Fibroblast of skin of left quadriceps (primary cell): ENCODE results near the gene SRY.
"Not testable (repeated sequence)": the region's sequence is repeated elsewhere in the genome, so short reads cannot be mapped to it uniquely, and the experiment has no call there.

Experiments
- DNase-seq, 2 experiments: peaks; one replicate each; pipeline ENCODE4 v3.0.0-alpha.2; 2013; ENCODE audit warnings: low read depth in 2 of 2

The SRY gene

DNA sequence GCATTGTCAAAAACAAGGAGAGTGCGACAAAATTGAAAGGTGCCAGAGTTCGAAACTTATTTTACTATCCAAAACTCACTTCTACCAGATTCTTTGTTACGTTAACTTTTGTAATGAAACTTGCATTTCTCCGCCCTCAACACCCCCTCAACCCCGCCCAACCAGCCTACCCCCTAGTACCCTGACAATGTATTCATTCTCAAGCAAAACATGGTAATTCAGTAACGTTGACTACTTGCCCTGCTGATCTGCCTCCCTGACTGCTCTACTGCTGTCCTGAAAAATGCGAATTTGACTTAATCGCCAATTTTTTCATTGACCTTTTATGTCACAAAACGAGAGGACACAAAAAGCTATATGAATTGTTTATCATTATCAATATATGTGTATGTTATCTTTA lies at the start of gene SRY:
TSS of gene SRY (minus strand) at position 83 of the 400 bp plus-strand sequence. CDS start at position 4, 79 bp downstream.
- no peak for DNase-seq

DNA sequence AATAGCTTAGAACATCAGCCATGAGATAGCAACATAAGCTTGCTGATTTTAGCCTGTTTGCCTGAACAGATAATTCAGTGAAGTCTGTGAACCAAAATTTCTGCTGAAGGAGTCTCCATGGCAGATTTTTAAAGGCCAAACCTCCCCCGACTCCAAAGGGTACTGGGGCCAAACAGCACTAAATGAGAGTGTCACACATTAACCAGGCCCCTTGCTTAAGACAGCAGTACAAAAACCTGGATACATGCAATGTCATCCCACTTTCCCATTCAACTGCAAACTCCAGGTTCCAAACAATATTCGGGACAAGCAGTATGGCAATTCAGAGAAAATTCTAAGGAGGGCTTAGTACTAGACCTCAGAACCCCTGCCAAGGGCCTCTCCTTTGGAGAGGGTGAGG lies 49.6 kb upstream of the SRY start:
- no peak for DNase-seq

DNA sequence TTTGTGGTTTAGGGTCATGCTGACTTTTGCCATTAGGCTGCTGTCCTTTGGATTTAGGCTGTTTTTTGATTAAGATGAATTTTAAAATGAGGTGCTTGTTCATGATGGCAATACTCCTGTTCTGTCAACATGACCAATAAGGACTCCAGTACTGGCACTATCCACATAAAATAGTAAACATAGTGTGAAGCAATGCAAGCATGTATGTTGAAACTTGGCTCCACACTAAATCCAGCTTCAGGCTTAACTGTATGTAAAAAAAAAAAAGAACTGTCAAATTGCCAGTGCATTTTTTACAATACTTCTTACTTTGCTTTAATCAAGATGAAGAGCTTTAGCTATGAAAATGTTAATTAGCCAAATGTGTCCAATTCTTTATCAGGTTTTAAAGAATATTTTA lies 47.7 kb upstream of the SRY start:
- DNase-seq, result no peak

DNA sequence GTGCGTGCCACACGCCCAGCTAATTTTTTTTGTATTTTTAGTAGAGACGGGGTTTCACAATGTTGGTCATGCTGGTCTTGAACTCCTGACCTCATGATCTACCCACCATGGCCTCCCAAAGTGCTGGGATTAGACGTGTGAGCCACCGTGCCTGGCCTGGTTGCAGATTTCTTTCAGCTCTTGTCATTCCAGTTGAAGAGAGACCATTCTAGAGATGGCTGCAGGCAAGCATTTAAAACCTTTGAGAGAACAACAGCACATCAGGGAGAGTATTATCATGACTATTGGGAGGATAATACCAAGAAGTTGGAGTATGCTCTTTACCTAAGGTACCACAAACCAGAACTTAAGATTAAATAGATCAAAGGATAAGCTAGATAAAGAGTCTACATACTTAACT lies 41.0 kb upstream of the SRY start:
- DNase-seq, result no peak

DNA sequence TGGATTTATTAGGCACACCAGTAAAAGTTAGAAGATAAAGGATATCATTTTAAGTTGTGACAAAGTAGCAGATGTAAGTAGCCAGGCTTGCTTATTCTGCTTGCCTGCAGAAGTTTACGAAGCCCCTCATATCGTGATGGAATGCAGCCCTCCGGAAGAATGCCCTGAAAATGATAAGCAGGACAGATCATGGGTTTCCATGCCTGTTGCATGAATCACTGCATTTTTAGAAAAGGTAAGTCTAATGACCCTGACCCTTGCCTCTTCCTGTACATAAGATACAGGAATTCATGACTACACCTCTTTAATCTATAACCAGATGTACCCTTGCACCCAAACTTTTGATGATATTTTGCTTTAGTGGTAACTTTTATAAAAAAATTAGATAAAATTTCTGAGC lies 37.0 kb upstream of the SRY start:
- no peak for DNase-seq

DNA sequence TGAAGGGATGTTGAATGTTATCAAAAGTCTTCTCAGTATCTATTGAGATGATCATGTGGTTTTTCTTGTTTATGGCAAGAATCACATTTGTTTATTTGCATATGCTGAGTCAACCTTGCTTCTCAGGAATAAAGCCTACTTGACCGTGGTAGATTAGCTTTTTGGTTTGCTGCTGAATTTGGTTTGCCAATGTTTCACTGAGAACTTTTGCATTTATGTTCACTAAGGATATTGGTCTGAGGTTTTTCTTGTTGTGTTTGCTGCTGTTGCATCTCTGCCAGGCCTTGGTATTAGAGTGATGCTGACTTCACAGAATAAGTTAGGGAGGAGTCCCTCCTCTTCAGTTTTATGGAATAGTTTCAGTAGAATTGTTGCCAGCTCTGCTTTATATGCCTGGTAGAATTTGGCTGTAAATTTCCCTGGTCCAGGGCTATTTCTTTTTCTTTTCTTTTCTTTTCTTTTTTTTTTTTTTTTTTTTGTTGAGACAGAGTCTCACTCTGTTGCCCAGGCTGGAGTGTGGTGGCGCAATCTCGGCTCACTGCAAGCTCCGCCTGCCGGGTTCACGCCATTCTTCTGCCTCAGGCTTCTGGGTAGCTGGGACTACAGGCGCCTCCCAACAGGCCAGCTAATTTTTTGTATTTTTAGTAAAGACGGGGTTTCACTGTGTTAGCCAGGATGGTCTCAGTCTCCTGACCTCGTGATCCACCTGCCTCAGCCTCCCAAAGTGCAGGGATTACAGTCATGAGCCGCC lies 29.8 kb upstream of the SRY start:
- DNase-seq, result not testable (repeated sequence)

DNA sequence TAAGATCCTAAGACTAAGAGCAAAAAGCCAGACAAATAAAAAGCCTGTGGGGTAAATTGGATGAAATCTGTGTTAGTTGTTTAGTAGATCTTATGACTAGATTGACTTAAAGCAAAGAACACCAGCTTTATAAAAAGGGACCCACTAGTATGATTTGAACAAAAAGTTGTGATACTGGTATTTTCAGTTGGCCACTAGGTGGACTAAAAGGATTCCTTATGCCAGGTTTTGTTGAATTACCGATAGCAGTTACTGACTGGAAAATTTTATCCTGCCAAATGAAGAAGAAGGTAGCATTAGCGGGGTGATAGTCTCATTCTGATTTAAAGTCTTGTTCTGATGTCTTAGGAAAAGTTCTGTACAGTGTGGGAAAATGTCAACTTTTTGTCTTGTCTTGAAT lies 12.8 kb upstream of the SRY start:
- no peak for DNase-seq

DNA sequence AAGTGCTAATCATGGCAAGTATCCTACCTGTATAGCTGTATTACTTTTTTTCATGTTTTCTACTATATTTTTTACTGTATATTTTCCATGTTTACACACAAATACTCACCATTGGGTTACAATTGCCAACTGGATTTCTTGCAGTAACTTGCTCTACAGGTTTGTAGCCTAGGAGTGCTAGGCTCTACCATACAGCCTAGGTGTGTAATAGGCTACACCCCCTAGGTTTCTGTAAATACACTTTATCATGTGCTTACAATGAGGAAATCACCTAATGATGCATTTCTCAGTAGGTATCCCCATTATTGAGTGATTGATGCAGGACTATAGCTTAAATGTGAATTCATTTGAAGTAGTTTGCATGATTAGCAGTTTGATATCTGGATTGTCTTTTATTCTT lies 10.5 kb upstream of the SRY start:
- no peak for DNase-seq

DNA sequence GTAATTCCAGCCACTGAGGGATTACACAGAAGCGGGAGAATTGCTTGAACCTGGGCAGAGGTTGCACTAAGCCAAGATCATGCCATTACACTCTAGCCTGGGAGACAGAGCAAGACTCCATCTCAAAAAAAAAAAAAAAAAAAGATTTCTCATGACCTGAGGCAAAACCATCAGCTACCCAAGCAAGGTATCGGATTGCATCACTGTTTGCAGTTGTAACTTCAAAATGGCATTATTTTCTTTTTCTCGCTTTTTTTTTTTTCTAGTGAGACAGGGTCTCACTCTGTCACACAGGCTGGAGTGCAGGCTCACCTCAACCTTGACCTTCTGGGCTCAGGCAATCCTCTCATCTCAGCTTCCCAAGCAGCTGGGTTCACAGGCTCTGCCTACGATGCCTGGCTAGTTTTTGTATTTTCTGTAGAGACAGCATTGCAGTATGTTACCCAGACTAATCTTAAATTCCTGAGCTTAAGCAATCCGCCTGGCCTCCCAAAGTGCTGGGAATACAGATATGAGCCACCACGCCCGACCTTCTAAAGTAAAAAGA lies 9.6 kb upstream of the SRY start:
- DNase-seq, result no peak

DNA sequence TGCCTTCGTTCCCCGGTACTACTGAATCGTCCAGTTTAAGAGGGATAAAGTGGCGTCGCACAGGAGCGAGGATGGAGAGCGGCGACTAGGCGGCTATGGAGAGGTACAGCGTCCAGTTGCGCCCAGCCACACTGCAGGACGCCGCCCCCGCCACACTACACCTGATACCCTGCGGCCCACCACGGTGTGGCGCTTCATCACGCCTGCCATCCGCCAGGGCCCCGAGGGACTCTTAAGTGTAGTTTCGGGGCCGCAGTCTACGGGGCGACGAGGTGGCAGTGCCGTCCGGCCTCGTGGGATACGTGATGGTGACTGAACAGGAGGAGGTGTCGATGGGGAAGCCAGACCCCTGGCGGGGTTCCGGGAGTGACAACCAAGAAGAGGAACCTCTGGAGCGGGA lies 2.3 kb upstream of the SRY start:
- DNase-seq, result no peak

DNA sequence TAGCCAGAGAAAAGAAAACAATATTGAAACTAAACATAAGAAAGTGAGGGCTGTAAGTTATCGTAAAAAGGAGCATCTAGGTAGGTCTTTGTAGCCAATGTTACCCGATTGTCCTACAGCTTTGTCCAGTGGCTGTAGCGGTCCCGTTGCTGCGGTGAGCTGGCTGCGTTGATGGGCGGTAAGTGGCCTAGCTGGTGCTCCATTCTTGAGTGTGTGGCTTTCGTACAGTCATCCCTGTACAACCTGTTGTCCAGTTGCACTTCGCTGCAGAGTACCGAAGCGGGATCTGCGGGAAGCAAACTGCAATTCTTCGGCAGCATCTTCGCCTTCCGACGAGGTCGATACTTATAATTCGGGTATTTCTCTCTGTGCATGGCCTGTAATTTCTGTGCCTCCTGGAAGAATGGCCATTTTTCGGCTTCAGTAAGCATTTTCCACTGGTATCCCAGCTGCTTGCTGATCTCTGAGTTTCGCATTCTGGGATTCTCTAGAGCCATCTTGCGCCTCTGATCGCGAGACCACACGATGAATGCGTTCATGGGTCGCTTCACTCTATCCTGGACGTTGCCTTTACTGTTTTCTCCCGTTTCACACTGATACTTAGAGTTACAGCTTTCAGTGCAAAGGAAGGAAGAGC lies 488 bp downstream of the SRY start:
- DNase-seq, result no peak
